ENCODE data around the gene ALDH7A1. TPM values are rescaled to one million over a fixed set of nuclear protein-coding genes. Genes with fewer than 3 reads are reported as not detected.
"Not testable (repeated sequence)": the region's sequence is repeated elsewhere in the genome, so short reads cannot be mapped to it uniquely, and the experiment has no call there.

The ALDH7A1 gene
- total and polyA plus RNA-seq, 4 donors: 25.2 to 43.8 (median 30.4) TPM

GRCh38 chr5:126619781-126620180, 24.8 kb upstream of the ALDH7A1 start:
- no peak for DNase-seq
- WGBS, 2 donors: 80 to 85% methylated on average over 2 of the region's 2 CpGs
- Histone ChIP-seq H3K4me3 (ENCODE audit: low read length in 2 of 2) (no peak overlapping the region), H3K27ac (ENCODE audit: low read depth in 1 of 2, low read length in 2 of 2) (no peak overlapping the region), H3K9me3 (ENCODE audit: control insufficient read depth, low read length) (no peaks in the 10 kb centered on the region), H3K27me3 (ENCODE audit: control insufficient read depth in 1 of 2, insufficient read depth in 2 of 2, low read length in 1 of 2) (no peaks in the 10 kb centered on the region), H3K4me1 (ENCODE audit: control insufficient read depth in 1 of 2, insufficient read depth in 2 of 2, low read length in 2 of 2) (no peaks in the 10 kb centered on the region), H3K36me3 (ENCODE audit: control insufficient read depth in 1 of 2, insufficient read depth in 2 of 2, low read length in 1 of 2) (peaks cover 2 to 3% of the 10 kb centered on the region in 2 donors)
- ATAC-seq (ENCODE audit: low FRiP score): no peak
- intact Hi-C loops (cut with DNase I): no loop called here

GRCh38 chr5:126617603-126618002, 22.6 kb upstream of the ALDH7A1 start:
- 94 to 97% methylated on average over 8 of the region's 8 CpGs for WGBS, 2 donors

GRCh38 chr5:126615286-126615685, 20.3 kb upstream of the ALDH7A1 start:
- intact Hi-C loops (cut with DNase I): no loop called here
- H3K36me3 ChIP-seq (ENCODE audit: control insufficient read depth in 1 of 2, insufficient read depth in 2 of 2, low read length in 1 of 2): peaks cover 2 to 3% of the 10 kb centered on the region in 2 donors
- no peaks in the 10 kb centered on the region for H3K9me3 ChIP-seq (ENCODE audit: control insufficient read depth, low read length)
- ATAC-seq (ENCODE audit: low FRiP score) (no peak), DNase-seq (no peak)
- H3K4me1 ChIP-seq (ENCODE audit: control insufficient read depth in 1 of 2, insufficient read depth in 2 of 2, low read length in 2 of 2): no peaks in the 10 kb centered on the region
- no peak overlapping the region for H3K4me3 ChIP-seq (ENCODE audit: low read length in 2 of 2)
- 84 to 89% methylated on average over 4 of the region's 4 CpGs for WGBS, 2 donors
- no peak overlapping the region for H3K27ac ChIP-seq (ENCODE audit: low read depth in 1 of 2, low read length in 2 of 2)
- H3K27me3 ChIP-seq (ENCODE audit: control insufficient read depth in 1 of 2, insufficient read depth in 2 of 2, low read length in 1 of 2): no peaks in the 10 kb centered on the region

More at GRCh38 chr5:126617603-126618002, 22.6 kb upstream of the ALDH7A1 start:
- H3K4me3 ChIP-seq (ENCODE audit: low read length in 2 of 2); ATAC-seq (ENCODE audit: low FRiP score); H3K9me3 ChIP-seq (ENCODE audit: control insufficient read depth, low read length); H3K27me3 ChIP-seq (ENCODE audit: control insufficient read depth in 1 of 2, insufficient read depth in 2 of 2, low read length in 1 of 2); DNase-seq; H3K4me1 ChIP-seq (ENCODE audit: control insufficient read depth in 1 of 2, insufficient read depth in 2 of 2, low read length in 2 of 2); H3K36me3 ChIP-seq (ENCODE audit: control insufficient read depth in 1 of 2, insufficient read depth in 2 of 2, low read length in 1 of 2); intact Hi-C loops (cut with DNase I); H3K27ac ChIP-seq (ENCODE audit: low read depth in 1 of 2, low read length in 2 of 2): not testable (repeated sequence)

GRCh38 chr5:126613941-126614592, 19.0 kb upstream of the ALDH7A1 start:
- DNase-seq: no peak
- intact Hi-C loops (cut with DNase I): no loop called here
- 94 to 97% methylated on average over 7 of the region's 7 CpGs for WGBS, 2 donors
- H3K4me1 ChIP-seq (ENCODE audit: control insufficient read depth in 1 of 2, insufficient read depth in 2 of 2, low read length in 2 of 2): no peaks in the 10 kb centered on the region
- no peaks in the 10 kb centered on the region for H3K27me3 ChIP-seq (ENCODE audit: control insufficient read depth in 1 of 2, insufficient read depth in 2 of 2, low read length in 1 of 2)
- H3K27ac ChIP-seq (ENCODE audit: low read depth in 1 of 2, low read length in 2 of 2): no peak overlapping the region
- peaks cover 2 to 6% of the 10 kb centered on the region in 2 donors for H3K36me3 ChIP-seq (ENCODE audit: control insufficient read depth in 1 of 2, insufficient read depth in 2 of 2, low read length in 1 of 2)
- H3K9me3 ChIP-seq (ENCODE audit: control insufficient read depth, low read length): no peaks in the 10 kb centered on the region
- no peak overlapping the region for H3K4me3 ChIP-seq (ENCODE audit: low read length in 2 of 2)
- no peak for ATAC-seq (ENCODE audit: low FRiP score)

DNA sequence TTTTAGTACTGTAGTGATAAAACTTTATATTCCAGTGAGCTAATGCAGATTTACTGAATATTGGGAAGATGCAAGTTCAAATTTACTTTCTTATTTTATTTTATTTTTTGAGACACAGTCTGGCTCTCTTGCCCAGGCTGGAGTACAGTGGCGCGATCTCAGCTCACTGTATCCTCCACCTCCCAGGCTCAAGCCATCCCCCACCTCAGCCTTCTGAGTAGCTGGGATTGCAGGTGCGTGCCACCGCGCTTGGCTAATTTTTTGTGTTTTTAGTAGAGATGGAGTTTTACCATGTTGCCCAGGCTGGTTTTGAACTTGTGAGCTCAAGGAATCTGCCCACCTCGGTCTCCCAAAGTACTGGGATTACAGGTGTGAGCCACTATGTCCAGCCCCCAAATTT, 15.6 kb upstream of the ALDH7A1 start:
- Histone ChIP-seq H3K27ac (ENCODE audit: low read depth in 1 of 2, low read length in 2 of 2) (no peak overlapping the region), H3K4me3 (ENCODE audit: low read length in 2 of 2) (no peak overlapping the region), H3K36me3 (ENCODE audit: control insufficient read depth in 1 of 2, insufficient read depth in 2 of 2, low read length in 1 of 2) (peaks cover 0 to 3% of the 10 kb centered on the region in 2 donors), H3K9me3 (ENCODE audit: control insufficient read depth, low read length) (no peaks in the 10 kb centered on the region), H3K27me3 (ENCODE audit: control insufficient read depth in 1 of 2, insufficient read depth in 2 of 2, low read length in 1 of 2) (no peaks in the 10 kb centered on the region), H3K4me1 (ENCODE audit: control insufficient read depth in 1 of 2, insufficient read depth in 2 of 2, low read length in 2 of 2) (no peaks in the 10 kb centered on the region)
- ATAC-seq (ENCODE audit: low FRiP score) (no peak), DNase-seq (no peak)
- intact Hi-C loops (cut with DNase I): no loop called here
- WGBS, 2 donors: 96 to 97% methylated on average over 6 of the region's 6 CpGs

- DNase-seq (no peak), ATAC-seq (ENCODE audit: low FRiP score) (no peak)
- no peaks in the 10 kb centered on the region for H3K27me3 ChIP-seq (ENCODE audit: control insufficient read depth in 1 of 2, insufficient read depth in 2 of 2, low read length in 1 of 2)
- intact Hi-C loops (cut with DNase I): no loop called here
- no peaks in the 10 kb centered on the region for H3K4me1 ChIP-seq (ENCODE audit: control insufficient read depth in 1 of 2, insufficient read depth in 2 of 2, low read length in 2 of 2)
- no peaks in the 10 kb centered on the region for H3K9me3 ChIP-seq (ENCODE audit: control insufficient read depth, low read length)
- H3K4me3 ChIP-seq (ENCODE audit: low read length in 2 of 2): no peak overlapping the region
- WGBS, 2 donors: 75 to 85% methylated on average over 2 of the region's 2 CpGs
- H3K27ac ChIP-seq (ENCODE audit: low read depth in 1 of 2, low read length in 2 of 2): no peak overlapping the region
- peaks cover 0 to 3% of the 10 kb centered on the region in 2 donors for H3K36me3 ChIP-seq (ENCODE audit: control insufficient read depth in 1 of 2, insufficient read depth in 2 of 2, low read length in 1 of 2)
These were observed 15.1 kb upstream of the ALDH7A1 start for GRCh38 chr5:126610160-126610559.

- no peak overlapping the region for H3K27ac ChIP-seq (ENCODE audit: low read depth in 1 of 2, low read length in 2 of 2)
- DNase-seq: no peak
- no peaks in the 10 kb centered on the region for H3K27me3 ChIP-seq (ENCODE audit: control insufficient read depth in 1 of 2, insufficient read depth in 2 of 2, low read length in 1 of 2)
- H3K4me3 ChIP-seq (ENCODE audit: low read length in 2 of 2): no peak overlapping the region
- no peak for ATAC-seq (ENCODE audit: low FRiP score)
- H3K36me3 ChIP-seq (ENCODE audit: control insufficient read depth in 1 of 2, insufficient read depth in 2 of 2, low read length in 1 of 2): peaks cover 0 to 3% of the 10 kb centered on the region in 2 donors
- H3K4me1 ChIP-seq (ENCODE audit: control insufficient read depth in 1 of 2, insufficient read depth in 2 of 2, low read length in 2 of 2): no peaks in the 10 kb centered on the region
- H3K9me3 ChIP-seq (ENCODE audit: control insufficient read depth, low read length): no peaks in the 10 kb centered on the region
- intact Hi-C loops (cut with DNase I): no loop called here
- 70 to 75% methylated on average over 5 of the region's 5 CpGs for WGBS, 2 donors
These were observed 10.5 kb upstream of the ALDH7A1 start for GRCh38 chr5:126605525-126605924.

- Histone ChIP-seq H3K4me3 (ENCODE audit: low read length in 2 of 2) (no peak overlapping the region), H3K9me3 (ENCODE audit: control insufficient read depth, low read length) (no peaks in the 10 kb centered on the region), H3K27me3 (ENCODE audit: control insufficient read depth in 1 of 2, insufficient read depth in 2 of 2, low read length in 1 of 2) (no peaks in the 10 kb centered on the region), H3K36me3 (ENCODE audit: control insufficient read depth in 1 of 2, insufficient read depth in 2 of 2, low read length in 1 of 2) (no peaks in the 10 kb centered on the region), H3K4me1 (ENCODE audit: control insufficient read depth in 1 of 2, insufficient read depth in 2 of 2, low read length in 2 of 2) (no peaks in the 10 kb centered on the region), H3K27ac (ENCODE audit: low read depth in 1 of 2, low read length in 2 of 2) (no peak overlapping the region)
- no peak for ATAC-seq (ENCODE audit: low FRiP score)
- no peak for DNase-seq
- intact Hi-C loops (cut with DNase I): no loop called here
- WGBS, 2 donors: 70 to 81% methylated on average over 6 of the region's 6 CpGs
These were observed 8.5 kb upstream of the ALDH7A1 start for GRCh38 chr5:126603402-126603991.

All from aorta (tissue), 5 donors.